ENCODE measurements around the gene GABBR2. TPM values are rescaled to one million over a fixed set of nuclear protein-coding genes. Genes with fewer than 3 reads are reported as not detected.

Gene GABBR2
- total and polyA plus RNA-seq, 2 experiments from 2014 or later = 0.89 to 1.3 TPM

- H3K9me3 Mint-ChIP-seq = no peaks in the 10 kb centered on the region
- no peak overlapping the region for H3K27ac Mint-ChIP-seq
- ATAC-seq (no peak), DNase-seq (ENCODE audit: low spot score) (no peak)
- H2AFZ ChIP-seq = no peak overlapping the region
- H3K27ac ChIP-seq (ENCODE audit: low read depth) = no peak overlapping the region
- no peak for TF ChIP-seq CTCF (conservative IDR thresholded peaks at IDR 0.05; ENCODE audit: low read depth in 2 of 2)
- TF ChIP-seq EZH2phosphoT487 (IDR thresholded peaks at IDR 0.05; ENCODE audit: unreplicated experiment) = no peak
- no peak for TF ChIP-seq ZNF462 (CRISPR knock-in tag; IDR thresholded peaks at IDR 0.05)
- TF ChIP-seq JUNB (IDR thresholded peaks at IDR 0.05; ENCODE audit: unreplicated experiment) = no peak
- TF ChIP-seq ZNF114 (CRISPR knock-in tag; IDR thresholded peaks at IDR 0.05) = no peak
- TF ChIP-seq EZH2 (IDR thresholded peaks at IDR 0.05; ENCODE audit: low read depth, unreplicated experiment) = no peak
- no peak for TF ChIP-seq REST (IDR thresholded peaks at IDR 0.05; ENCODE audit: unreplicated experiment)
- no peaks in the 10 kb centered on the region for H3K9me2 ChIP-seq (ENCODE audit: insufficient read depth)
- H3K4me2 ChIP-seq = no peak overlapping the region
- H3K4me1 Mint-ChIP-seq = no peaks in the 10 kb centered on the region
- H3K79me2 ChIP-seq (replicated peaks; ENCODE audit: insufficient read depth) = no peaks in the 10 kb centered on the region
- no peaks in the 10 kb centered on the region for H3F3A ChIP-seq (replicated peaks; ENCODE audit: low read depth)
- no peaks in the 10 kb centered on the region for H3K27me3 ChIP-seq (ENCODE audit: insufficient read depth)
- H3K27me3 Mint-ChIP-seq (ENCODE audit: insufficient read depth, low read depth, poor library complexity) = peaks cover 1% of the 10 kb centered on the region
- H3K36me3 Mint-ChIP-seq (ENCODE audit: low read depth) = no peaks in the 10 kb centered on the region
- no peaks in the 10 kb centered on the region for H3K36me3 ChIP-seq (ENCODE audit: insufficient read depth)
- H3K4me1 ChIP-seq (ENCODE audit: insufficient read depth) = no peaks in the 10 kb centered on the region
- no peak overlapping the region for H3K4me3 ChIP-seq
- no peaks in the 10 kb centered on the region for H4K20me1 ChIP-seq (replicated peaks; ENCODE audit: insufficient read depth)
- H3K4me3 Mint-ChIP-seq = no peak overlapping the region
Measured at GRCh38 chr9:98720402-98720801, 11.7 kb upstream of the GABBR2 start.

Measured in GM23338 (cell line).